ENCODE measurements around the gene ARHGEF40.

ARHGEF40 gene

DNA sequence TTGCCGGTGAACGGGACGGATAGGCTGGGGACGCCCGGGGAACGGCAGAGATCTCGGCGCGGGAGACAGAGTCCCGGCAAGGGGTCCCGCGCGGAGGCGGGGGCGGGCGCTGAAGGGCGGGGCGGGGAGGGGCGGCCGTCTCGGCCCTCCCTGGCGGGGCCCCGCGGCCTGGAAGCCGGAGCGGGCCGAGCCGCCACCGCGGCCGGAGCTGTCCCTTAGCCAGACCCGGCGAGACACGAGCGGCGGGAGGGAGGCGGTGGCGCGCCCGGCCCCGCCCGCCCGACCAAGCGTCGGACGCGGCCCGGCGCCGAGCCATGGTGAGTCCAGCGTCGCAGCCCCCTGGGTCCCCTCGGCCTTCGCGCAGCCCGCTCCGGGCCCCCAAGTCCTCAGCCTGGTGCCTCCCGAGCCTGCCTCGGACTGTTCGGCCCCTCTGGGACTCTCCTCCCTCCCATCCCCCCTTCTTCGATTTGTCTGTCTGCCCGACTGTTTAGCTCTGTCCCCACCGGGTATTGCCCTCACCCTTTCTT, at the start of gene ARHGEF40:
Gene ARHGEF40 (plus strand): TSS at position 222 of the 527 bp plus-strand sequence. CDS start 93 bp downstream, at position 315.
- peak; percentile 42 for DNase-seq (ENCODE audit: low read depth, low spot score)

DNA sequence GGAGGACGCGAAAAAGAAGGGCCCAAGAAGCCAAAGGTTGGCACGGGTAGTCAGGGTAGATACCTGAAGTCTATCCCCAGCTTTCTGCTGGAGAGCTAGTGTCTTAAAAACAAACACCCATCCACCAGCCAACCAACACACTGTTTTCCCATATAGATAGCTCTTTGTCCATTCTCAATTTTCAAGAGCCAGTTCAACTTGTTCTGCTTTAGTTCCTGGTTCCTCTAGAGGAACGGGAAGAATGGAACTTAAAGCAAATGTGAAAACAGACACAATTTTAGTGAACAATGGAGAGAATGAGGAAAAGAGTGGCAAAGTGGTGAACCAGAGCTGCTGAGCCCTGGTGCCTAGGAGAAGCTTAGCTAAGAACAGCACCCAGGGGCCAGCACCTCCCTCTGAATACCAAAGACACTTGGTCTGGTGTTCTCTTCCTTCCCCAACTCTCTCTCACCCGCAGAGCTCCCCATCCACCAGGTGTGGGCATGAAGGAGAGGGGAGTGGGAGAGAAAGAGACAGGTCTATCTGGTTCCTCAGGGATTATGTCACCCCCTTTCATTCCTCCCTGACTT, 49.0 kb upstream of the ARHGEF40 start:
- no peak for DNase-seq (ENCODE audit: low read depth, low spot score)

DNA sequence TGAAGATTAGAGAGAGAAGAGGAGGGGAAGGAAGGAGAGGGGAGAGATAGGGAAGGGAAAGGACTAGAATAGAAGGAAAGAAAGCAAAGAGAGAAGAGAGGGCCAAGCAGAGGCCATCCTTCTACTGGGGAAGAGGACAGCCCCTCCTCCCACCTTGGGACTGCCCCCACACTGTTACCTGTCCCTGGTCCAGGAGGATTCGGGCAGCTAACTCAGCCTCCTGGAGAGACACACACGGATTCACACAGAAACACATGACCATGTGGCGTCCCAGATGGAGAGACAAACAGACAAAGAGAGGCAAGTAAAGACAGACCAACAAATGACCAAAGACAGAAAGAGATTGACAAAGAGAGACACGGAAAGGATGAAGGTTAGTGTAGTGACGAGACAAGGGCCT, 47.4 kb upstream of the ARHGEF40 start:
- DNase-seq (ENCODE audit: low read depth, low spot score), result no peak

DNA sequence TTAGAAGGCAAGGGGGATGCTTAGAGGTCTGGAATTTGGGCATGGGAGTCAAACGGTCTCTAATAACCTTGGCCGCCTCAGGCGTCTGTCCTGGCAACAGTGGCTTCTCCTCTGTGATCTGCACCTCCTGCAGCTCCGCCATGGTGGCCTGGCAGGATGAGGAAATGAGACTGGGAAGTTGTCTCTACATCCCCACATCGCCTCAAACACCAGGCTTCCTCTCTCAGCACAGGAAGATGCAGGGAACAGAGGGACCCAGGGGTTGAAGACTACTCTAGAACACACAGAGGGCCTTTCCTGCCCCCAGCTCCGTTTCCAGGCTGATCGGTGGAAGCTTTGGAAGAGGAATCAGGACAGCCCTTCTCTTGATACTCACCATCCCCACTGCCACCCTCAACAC, 46.9 kb upstream of the ARHGEF40 start:
- no peak for DNase-seq (ENCODE audit: low read depth, low spot score)

DNA sequence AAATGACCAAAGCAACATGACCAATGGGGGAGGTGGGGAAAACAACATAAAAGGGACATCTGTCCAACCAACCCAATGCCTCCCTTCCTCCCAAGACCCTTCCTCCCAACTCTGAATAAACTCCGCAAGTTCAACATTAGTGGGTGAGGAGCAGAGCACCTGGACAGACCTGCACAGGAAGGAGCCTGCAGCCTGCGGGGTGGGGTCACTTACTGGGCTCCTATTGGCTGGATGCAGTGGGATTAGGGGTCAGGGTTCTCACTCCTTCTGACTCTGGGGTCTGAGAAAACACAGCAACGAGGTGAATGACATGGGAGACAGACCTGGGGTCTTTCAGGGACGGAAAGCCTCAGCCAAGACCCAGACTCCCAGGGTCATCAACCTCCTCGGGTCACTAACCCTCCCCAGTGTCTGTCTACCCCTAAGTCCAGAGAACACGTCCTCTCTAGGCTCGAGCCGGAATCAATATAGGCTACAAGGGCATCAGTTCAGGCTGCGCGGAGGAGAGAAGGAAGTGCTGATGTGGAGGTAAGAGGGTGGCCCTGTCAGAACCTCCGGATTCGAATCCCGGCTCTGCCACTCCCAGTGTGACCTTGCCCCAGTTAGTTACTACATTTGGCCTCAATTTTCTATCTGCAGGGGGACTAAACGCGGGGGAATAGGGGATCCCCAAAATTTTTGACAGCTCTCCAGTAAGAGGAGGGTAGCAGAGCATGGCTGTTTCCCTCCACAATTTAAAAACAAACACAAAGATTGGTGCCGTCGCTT, 46.1 kb upstream of the ARHGEF40 start:
- peak; percentile 32 for DNase-seq (ENCODE audit: low read depth, low spot score)

- peak; percentile 87 for DNase-seq (ENCODE audit: low read depth, low spot score)
Measured at GRCh38 chr14:21024585-21025370, 45.3 kb upstream of the ARHGEF40 start, which contains the start of gene NDRG2. TSS of gene NDRG2 (minus strand) at chr14:21025061. CDS start at chr14:21023315, 1,746 bp downstream.

DNA sequence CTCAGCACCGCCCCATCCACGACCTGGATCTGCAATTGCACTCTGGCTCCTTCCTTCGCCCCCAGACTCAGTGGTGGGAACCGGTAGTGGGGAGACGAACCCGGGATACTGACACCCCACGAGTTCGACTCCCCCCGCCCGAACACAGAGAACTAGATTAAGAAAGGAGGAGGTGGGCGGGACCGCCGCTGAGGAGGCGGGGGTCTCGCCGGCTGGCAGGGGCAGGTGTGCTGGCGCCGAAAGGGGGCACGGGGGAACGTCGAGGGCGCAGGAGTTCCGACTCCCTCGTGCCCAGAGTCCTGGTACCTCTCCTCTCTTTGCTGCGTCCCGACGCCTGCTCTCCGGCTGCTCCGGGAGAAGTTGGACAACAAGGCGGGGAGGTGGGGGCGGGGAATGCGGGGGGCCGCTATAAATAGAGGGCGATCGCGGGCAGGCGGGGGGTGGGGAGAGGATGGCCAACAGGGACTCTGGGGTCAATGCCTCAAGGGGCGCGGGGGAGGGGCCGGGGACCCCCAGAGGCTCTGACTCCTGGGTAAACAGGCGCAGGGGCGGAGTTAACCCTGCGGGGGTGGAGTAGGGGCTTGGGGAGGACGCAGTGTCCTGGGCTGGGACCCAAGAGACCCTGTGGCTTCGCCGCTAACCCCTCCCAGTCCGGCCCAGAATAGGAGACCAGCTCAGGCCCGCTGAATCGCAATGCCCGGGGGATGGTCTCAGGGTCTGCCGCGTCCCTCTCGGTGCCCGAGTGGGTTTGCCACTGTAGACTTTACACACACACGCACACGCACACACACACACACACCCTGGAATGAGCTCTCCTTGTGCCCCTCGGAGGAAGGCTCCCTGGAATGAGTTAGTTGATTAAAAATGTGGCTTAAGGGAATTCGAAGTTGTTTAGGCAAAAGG, 44.5 kb upstream of the ARHGEF40 start:
- peak; percentile 66 for DNase-seq (ENCODE audit: low read depth, low spot score)

DNA sequence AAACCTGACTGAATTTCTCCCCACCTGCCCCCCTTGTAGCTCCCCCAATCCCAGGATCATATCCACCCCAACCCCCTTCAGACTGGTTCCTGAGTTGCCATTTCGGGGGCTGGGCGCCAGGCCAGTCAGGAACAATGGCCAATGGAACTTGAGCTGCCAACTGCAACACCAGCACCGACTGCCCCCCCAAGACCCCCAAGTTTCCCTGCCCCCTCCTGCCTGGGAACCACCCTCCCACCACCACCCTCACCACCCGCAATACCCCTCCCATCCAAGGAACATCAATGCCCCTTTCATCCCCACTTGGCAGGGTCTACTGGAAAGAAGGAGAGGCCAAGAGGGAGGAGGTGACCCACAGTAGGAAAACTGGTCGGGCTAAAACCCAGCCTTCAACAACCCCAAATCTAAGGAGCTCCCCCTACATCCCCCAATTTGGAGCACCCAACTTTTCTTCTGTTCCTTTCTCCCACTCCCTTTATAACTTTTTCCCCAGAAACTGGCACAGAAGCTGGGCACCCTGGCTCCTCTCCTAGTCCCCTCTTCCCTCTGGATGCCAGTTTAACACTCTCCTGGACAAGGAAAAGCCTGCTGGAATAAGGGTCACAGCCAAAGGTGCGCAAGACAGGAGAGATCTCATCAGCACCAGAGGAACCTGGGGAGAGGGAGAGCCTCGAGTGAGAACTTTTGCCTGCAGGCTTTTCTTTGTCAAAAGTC, 43.7 kb upstream of the ARHGEF40 start:
- no peak for DNase-seq (ENCODE audit: low read depth, low spot score)

- DNase-seq (ENCODE audit: low read depth, low spot score), result peak; percentile 70
Measured at GRCh38 chr14:21026988-21027315, 43.2 kb upstream of the ARHGEF40 start.

GRCh38 chr14:21029917-21030316, 40.2 kb upstream of the ARHGEF40 start, which contains the start of gene TPPP2:
TSS of gene TPPP2 (plus strand) at chr14:21030217. CDS start at chr14:21030582, 365 bp downstream.
- DNase-seq (ENCODE audit: low read depth, low spot score), result no peak

DNA sequence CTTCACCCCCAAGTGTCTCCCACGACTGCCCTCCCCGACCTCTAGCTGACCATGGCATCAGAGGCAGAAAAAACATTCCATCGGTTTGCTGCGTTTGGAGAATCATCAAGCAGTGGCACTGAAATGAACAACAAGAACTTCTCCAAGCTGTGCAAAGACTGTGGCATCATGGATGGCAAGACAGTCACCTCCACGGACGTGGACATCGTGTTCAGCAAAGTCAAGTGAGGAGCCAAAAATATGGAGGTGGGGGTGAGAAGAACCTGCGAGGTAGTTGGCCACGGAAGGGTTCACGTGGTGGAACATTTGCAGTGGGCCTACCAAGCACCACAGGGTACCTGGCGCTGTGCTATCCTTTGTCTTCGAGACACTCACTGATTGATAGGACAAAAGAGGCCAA, 39.6 kb upstream of the ARHGEF40 start:
- DNase-seq (ENCODE audit: low read depth, low spot score), result no peak

GRCh38 chr14:21032326-21033132, 37.6 kb upstream of the ARHGEF40 start:
- no peak for DNase-seq (ENCODE audit: low read depth, low spot score)

GRCh38 chr14:21033133-21033698, 36.9 kb upstream of the ARHGEF40 start:
- DNase-seq (ENCODE audit: low read depth, low spot score), result no peak

DNA sequence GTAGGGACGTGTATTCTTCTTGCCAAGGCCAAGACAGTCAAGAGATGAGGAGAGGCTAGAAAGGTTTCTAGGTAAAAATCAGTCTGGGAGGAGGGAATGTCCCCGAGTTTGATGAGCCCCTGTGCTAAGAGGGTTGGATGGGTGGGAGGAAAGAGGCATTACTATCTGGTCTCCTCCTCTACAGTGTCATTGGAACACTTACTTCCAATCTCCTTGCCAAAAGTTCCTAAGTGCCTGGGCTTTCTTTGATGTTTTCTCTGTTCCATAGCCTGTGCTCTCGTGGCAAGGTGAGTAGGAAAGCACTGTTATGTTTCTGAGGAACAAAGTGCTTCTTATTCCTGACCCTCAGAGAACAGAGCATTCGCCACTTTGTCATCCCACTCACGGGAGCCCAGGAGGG, 35.4 kb upstream of the ARHGEF40 start, which contains the start of gene RNASE13:
Gene RNASE13 (minus strand): TSS at position 101 of the 400 bp plus-strand sequence. CDS start 519 bp downstream, outside the sequence.
- DNase-seq (ENCODE audit: low read depth, low spot score), result no peak

DNA sequence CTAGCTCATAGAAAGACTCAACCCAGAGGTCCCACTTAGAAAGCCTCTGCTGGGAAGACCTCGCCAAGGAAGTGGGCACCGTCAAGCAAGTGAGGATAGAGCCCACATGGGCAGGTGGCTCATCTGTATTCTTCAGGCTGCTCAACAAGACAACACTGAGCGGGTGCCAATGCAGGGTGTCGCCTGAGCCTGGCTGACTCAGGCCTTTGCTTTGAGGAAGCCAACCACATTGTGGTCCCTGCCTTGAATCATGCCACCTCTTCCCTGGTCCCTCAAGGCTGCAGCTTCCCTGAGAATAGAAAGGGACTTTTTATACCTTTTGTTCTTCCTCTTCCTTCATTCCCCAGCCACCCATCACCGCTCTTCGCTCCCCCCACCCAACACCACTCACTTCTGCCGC, 33.4 kb upstream of the ARHGEF40 start:
- DNase-seq (ENCODE audit: low read depth, low spot score), result no peak

DNA sequence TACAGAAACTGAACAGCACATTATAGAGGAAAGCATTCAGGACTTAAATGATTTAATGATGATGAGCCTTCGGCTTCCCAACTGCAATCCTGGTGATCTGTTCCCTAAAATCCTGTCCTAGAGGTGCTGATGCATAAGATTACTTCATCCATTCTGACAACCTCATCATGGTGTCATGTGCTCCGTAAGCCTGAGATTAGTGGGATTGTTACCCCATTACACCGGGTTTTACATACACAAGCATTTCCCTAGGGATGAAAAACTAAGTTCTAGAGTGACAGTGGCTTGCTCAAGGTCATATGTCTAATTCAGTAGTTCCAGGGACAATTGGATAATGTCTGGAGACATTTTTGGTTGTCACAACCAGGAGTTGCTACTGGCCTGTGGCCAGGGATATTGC, 32.9 kb upstream of the ARHGEF40 start:
- DNase-seq (ENCODE audit: low read depth, low spot score), result no peak

DNA sequence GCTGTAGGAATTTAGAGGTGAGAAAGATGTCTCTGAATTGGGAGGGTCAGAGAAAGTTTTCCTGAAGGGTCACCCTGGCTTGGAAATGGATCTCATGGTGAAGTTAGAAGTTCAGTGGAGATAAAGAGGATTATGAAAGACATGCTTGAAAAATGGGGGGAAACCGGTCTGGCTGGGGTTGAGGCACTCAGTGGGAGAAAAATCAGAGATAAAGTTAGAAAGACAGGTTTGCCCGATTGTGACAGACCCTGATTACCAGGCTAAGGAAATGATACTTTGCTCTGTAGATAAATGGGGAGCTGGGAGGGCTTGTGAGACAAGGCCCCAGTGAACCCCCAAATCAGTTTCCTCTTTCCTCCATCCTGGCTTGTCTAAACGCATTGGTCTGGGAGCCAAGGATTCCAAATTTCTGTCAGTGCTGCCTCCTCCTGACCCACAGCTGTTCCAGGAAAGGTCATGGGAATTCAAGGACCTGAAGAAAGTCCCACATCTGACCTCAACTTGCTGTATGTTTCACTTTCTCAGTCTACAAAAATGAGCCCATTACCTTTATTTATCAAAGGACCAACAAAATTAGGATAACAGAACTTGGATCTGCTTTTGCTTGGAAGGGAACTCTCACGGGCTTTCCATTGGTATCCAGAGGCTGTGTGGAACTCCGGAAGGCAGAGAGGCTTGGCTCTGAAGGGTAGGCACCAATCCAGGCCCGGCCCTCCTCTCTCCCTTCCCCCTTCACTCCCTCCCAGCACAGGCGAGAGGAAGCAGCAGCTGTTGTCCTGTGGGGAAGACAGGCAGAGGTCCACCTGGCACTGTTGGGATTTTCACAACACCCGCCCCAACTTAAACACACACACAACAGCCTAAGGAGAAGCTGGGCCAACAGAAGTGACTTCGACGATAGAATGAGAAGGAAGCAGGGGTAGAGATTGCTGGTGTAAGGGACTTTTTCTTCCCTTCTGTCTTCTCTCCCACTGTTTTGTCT, 31.4 kb upstream of the ARHGEF40 start:
- peak; percentile 79 for DNase-seq (ENCODE audit: low read depth, low spot score)

Data from ELF-1 (cell line).